ENCODE data around the gene HERPUD1.
"Not testable (repeated sequence)": the region's sequence is repeated elsewhere in the genome, so short reads cannot be mapped to it uniquely, and the experiment has no call there.

The HERPUD1 gene

GRCh38 chr16:56931892-56932720, at the start of gene HERPUD1:
TSS of gene HERPUD1 (plus strand) at chr16:56932142. CDS start at chr16:56932245, 103 bp downstream.
- DNase-seq: peak; percentile 88

GRCh38 chr16:56883586-56883985, 48.4 kb upstream of the HERPUD1 start:
- no peak for DNase-seq

- DNase-seq: no peak
These were observed 47.8 kb upstream of the HERPUD1 start for GRCh38 chr16:56884026-56884582.

- DNase-seq: not testable (repeated sequence)
These were observed 47.0 kb upstream of the HERPUD1 start for GRCh38 chr16:56884929-56885328.

- no peak for DNase-seq
These were observed 46.3 kb upstream of the HERPUD1 start for GRCh38 chr16:56885446-56886162.

GRCh38 chr16:56886296-56886695, 45.6 kb upstream of the HERPUD1 start:
- DNase-seq: no peak

- DNase-seq: no peak
These were observed 45.1 kb upstream of the HERPUD1 start for GRCh38 chr16:56886826-56887225.

- no peak for DNase-seq
These were observed 43.1 kb upstream of the HERPUD1 start for GRCh38 chr16:56888806-56889205.

- no peak for DNase-seq
These were observed 42.7 kb upstream of the HERPUD1 start for GRCh38 chr16:56889206-56889605.

GRCh38 chr16:56891685-56892084, 40.3 kb upstream of the HERPUD1 start:
- no peak for DNase-seq

- no peak for DNase-seq
These were observed 39.2 kb upstream of the HERPUD1 start for GRCh38 chr16:56892705-56893104.

- no peak for DNase-seq
These were observed 37.5 kb upstream of the HERPUD1 start for GRCh38 chr16:56894331-56894917.

- DNase-seq: no peak
These were observed 36.1 kb upstream of the HERPUD1 start for GRCh38 chr16:56895813-56896212.

GRCh38 chr16:56896244-56896643, 35.7 kb upstream of the HERPUD1 start:
- no peak for DNase-seq

- no peak for DNase-seq
These were observed 34.7 kb upstream of the HERPUD1 start for GRCh38 chr16:56897026-56897799.

GRCh38 chr16:56898847-56899246, 33.1 kb upstream of the HERPUD1 start:
- no peak for DNase-seq

GRCh38 chr16:56903866-56904265, 28.1 kb upstream of the HERPUD1 start:
- DNase-seq: no peak

- no peak for DNase-seq
These were observed 24.5 kb upstream of the HERPUD1 start for GRCh38 chr16:56907401-56907800.

GRCh38 chr16:56909527-56909979, 22.4 kb upstream of the HERPUD1 start:
- DNase-seq: no peak

- no peak for DNase-seq
These were observed 21.8 kb upstream of the HERPUD1 start for GRCh38 chr16:56910112-56910511.

GRCh38 chr16:56910654-56911539, 21.0 kb upstream of the HERPUD1 start:
- no peak for DNase-seq
